CD4-positive, alpha-beta T cell treated with Interleukin-17A for 1 hour (primary cell): Measurements from ENCODE around the gene BCLAF1.
A peak's percentile ranks its signal among the peaks of the same experiment; 100 is the strongest.
"Not testable (repeated sequence)": the region's sequence is repeated elsewhere in the genome, so short reads cannot be mapped to it uniquely, and the experiment has no call there.

Experiments
- DNase-seq: peaks from one replicate; pipeline ENCODE4 v3.0.0-alpha.2; 2020

The BCLAF1 gene

GRCh38 chr6:136244061-136244616 is 45.5 kb downstream of the BCLAF1 start:
- no peak for DNase-seq

- no peak for DNase-seq
These were observed 53.0 kb downstream of the BCLAF1 start for GRCh38 chr6:136236466-136237293.

- no peak for DNase-seq
These were observed 54.4 kb downstream of the BCLAF1 start for GRCh38 chr6:136235233-136235564.

GRCh38 chr6:136232701-136233100 is 56.9 kb downstream of the BCLAF1 start:
- DNase-seq, result no peak

- DNase-seq, result no peak
These were observed 59.3 kb downstream of the BCLAF1 start for GRCh38 chr6:136230219-136230853.

- DNase-seq, result no peak
These were observed 60.8 kb downstream of the BCLAF1 start for GRCh38 chr6:136228814-136229213.

- no peak for DNase-seq
These were observed 62.8 kb downstream of the BCLAF1 start for GRCh38 chr6:136226674-136227377.

- DNase-seq, result peak; percentile 69
These were observed 63.5 kb downstream of the BCLAF1 start for GRCh38 chr6:136226027-136226673.

GRCh38 chr6:136225496-136225895 is 64.2 kb downstream of the BCLAF1 start:
- DNase-seq, result no peak

- DNase-seq, result not testable (repeated sequence)
These were observed 64.7 kb downstream of the BCLAF1 start for GRCh38 chr6:136224974-136225373.

GRCh38 chr6:136216503-136217401 is 72.9 kb downstream of the BCLAF1 start:
- DNase-seq, result no peak

GRCh38 chr6:136213853-136214252 is 75.8 kb downstream of the BCLAF1 start:
- no peak for DNase-seq

GRCh38 chr6:136213012-136213539 is 76.6 kb downstream of the BCLAF1 start:
- no peak for DNase-seq

- no peak for DNase-seq
These were observed 77.0 kb downstream of the BCLAF1 start for GRCh38 chr6:136212608-136213007.

GRCh38 chr6:136210398-136211165 is 79.1 kb downstream of the BCLAF1 start:
- no peak for DNase-seq

GRCh38 chr6:136209496-136209895 is 80.2 kb downstream of the BCLAF1 start:
- DNase-seq, result no peak

GRCh38 chr6:136208783-136209182 is 80.9 kb downstream of the BCLAF1 start:
- DNase-seq, result no peak
